Smooth muscle cell (in vitro differentiated cells): ENCODE data around the gene KCNJ5. TPM values are rescaled to one million over a fixed set of nuclear protein-coding genes. Genes with fewer than 3 reads are reported as not detected.

ENCODE experiments used
- DNase-seq: peaks from one replicate; lab custom pipeline; 2025; ENCODE audit not compliant: unreplicated experiment; lab: John Stamatoyannopoulos, UW
- H2AFZ ChIP-seq: fragments of 200-600 bp; sonication (generic); 2 replicates; pipeline ENCODE4 v1.6.0; 2016; ENCODE audit warnings: antibody characterized with exemption, low read depth, mild to moderate bottlenecking
- H3F3A ChIP-seq: fragments of 200-600 bp; sonication (generic); 2 replicates; pipeline ENCODE4 v1.6.0; 2017; ENCODE audit warnings: antibody characterized with exemption, low read depth
- H3K27ac ChIP-seq: fragments of 200-600 bp; sonication (generic); 2 replicates; pipeline ENCODE4 v1.5.1; 2016; ENCODE audit warnings: low read depth, mild to moderate bottlenecking
- H3K27me3 ChIP-seq: fragments of 200-600 bp; sonication (generic); 2 replicates; pipeline ENCODE4 v1.6.1; 2016; ENCODE audit warnings: low read depth, mild to moderate bottlenecking
- H3K36me3 ChIP-seq: fragments of 200-600 bp; sonication (generic); 2 replicates; pipeline ENCODE4 v1.5.1; 2016; ENCODE audit warnings: low read depth
- H3K4me1 ChIP-seq: fragments of 200-600 bp; sonication (generic); 2 replicates; pipeline ENCODE4 v1.5.1; 2016; ENCODE audit warnings: low read depth
- H3K4me2 ChIP-seq: fragments of 200-600 bp; sonication (generic); 2 replicates; pipeline ENCODE4 v1.6.0; 2016; ENCODE audit warnings: mild to moderate bottlenecking
- H3K4me3 ChIP-seq: fragments of 200-600 bp; sonication (generic); 2 replicates; pipeline ENCODE4 v1.5.1; 2016; ENCODE audit warnings: mild to moderate bottlenecking
- H3K79me2 ChIP-seq: fragments of 200-600 bp; sonication (generic); 2 replicates; pipeline ENCODE4 v1.6.0; 2016; ENCODE audit warnings: low read depth, mild to moderate bottlenecking
- H3K9ac ChIP-seq: fragments of 200-600 bp; sonication (generic); 2 replicates; pipeline ENCODE4 v1.6.0; 2016; ENCODE audit warnings: low read depth
- H3K9me3 ChIP-seq: fragments of 200-600 bp; sonication (generic); replicated peaks from 2 replicates; pipeline ENCODE4 v1.5.1; 2016; ENCODE audit warnings: low read depth
- H4K20me1 ChIP-seq: fragments of 200-600 bp; sonication (generic); 2 replicates; pipeline ENCODE4 v1.6.0; 2016; ENCODE audit warnings: low read depth
- CTCF ChIP-seq: fragments of 200-600 bp; sonication (generic); IDR thresholded peaks from 2 replicates; pipeline ENCODE4 v1.5.1; 2017; ENCODE audit warnings: borderline replicate concordance, mild to moderate bottlenecking, antibody characterized with exemption; ENCODE audit not compliant: insufficient read depth, poor library complexity, severe bottlenecking
- WGBS: methylation state at CpG from one replicate; pipeline ENCODE4 v1.1.7; 2016; ENCODE audit warnings: low lambda C conversion rate; 5-methylcytosine and 5-hydroxymethylcytosine counted together
- polyA plus RNA-seq: library from polyadenylated mRNA; unstranded; fragments of >200 nt; fragmentation: Nextera tagmentation; extraction: Ambion mirVana; gene quantifications from 2 replicates; pipeline ENCODE4 v1.2.1, GENCODE V29; 2016
- total RNA-seq: library from RNA; depleted of rRNA; stranded (reverse); fragments of >200 nt; gene quantifications from 2 replicates; pipeline ENCODE4 v1.2.3, GENCODE V29; 2014

KCNJ5 gene
- total RNA-seq (not detected in 2 replicates), polyA plus RNA-seq (0.05 and 0.11 TPM in 2 replicates)

GRCh38 chr11:128890543-128891368, at the start of gene KCNJ5:
TSS of gene KCNJ5 (plus strand) at chr11:128891356. CDS start at chr11:128911274, 19,918 bp downstream.
- Histone ChIP-seq H3F3A (no peaks in the 10 kb centered on the region), H2AFZ (peak within 1 kb of the TSS; percentile 87), H3K4me2 (peak within 1 kb of the TSS; percentile 99), H3K9ac (no peak within 1 kb of the TSS), H4K20me1 (no peaks in the 10 kb centered on the region), H3K9me3 (no peaks in the 10 kb centered on the region), H3K79me2 (no peaks in the 10 kb centered on the region), H3K4me1 (peaks cover 28% of the 10 kb centered on the region), H3K36me3 (no peaks in the 10 kb centered on the region), H3K27ac (no peak within 1 kb of the TSS), H3K4me3 (peak within 1 kb of the TSS; percentile 57), H3K27me3 (peaks cover 69% of the 10 kb centered on the region)
- WGBS, result 1% methylated on average over 66 of the region's 85 CpGs
- no peak for DNase-seq
- no peak for TF ChIP-seq CTCF

DNA sequence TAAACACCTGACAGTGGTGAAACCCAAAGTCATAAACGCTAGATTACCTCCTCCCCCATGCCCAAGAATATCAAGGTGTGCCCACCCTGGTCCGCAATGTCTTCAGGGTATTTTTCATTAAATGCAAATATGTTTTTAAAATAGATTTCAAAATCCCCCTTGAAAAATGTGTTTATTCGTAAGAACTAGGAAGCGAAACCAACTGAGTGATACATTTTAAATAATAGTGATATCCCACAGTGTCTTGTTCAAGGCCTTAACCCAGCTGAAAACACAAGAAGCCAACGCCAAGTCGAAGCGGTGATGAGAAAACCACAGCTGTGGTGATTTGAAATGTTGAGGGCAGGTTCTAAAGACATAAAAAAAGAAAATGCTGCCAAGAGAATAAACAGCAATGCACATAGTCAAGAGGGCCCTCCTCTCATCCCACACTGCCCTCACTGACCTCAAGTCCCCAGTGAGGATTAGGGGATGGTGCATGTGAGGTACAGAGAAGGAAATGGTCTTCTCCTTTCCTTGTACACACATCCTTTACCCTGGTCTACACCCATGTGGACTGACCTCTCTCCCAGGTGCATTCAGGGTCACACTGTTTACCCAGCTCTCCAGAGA, 49.6 kb upstream of the KCNJ5 start:
- H3K4me3 ChIP-seq, result no peak overlapping the region

GRCh38 chr11:128843198-128843785, 47.9 kb upstream of the KCNJ5 start:
- Histone ChIP-seq H3K79me2 (no peaks in the 10 kb centered on the region), H3K27ac (no peak overlapping the region), H3K4me2 (no peak overlapping the region), H3K4me1 (no peaks in the 10 kb centered on the region), H3K27me3 (peaks cover 4% of the 10 kb centered on the region), H3K9ac (no peak overlapping the region), H3K9me3 (no peaks in the 10 kb centered on the region), H3K36me3 (no peaks in the 10 kb centered on the region), H4K20me1 (no peaks in the 10 kb centered on the region), H3K4me3 (no peak overlapping the region), H3F3A (no peaks in the 10 kb centered on the region), H2AFZ (no peak overlapping the region)
- 93% methylated on average over 2 of the region's 2 CpGs for WGBS
- no peak for TF ChIP-seq CTCF
- no peak for DNase-seq

More for the DNA sequence above, 49.6 kb upstream of the KCNJ5 start:
- whole genome bisulfite sequencing, result 95% methylated on average over 7 of the region's 7 CpGs
- Histone ChIP-seq H3F3A (no peaks in the 10 kb centered on the region), H3K4me2 (no peak overlapping the region), H2AFZ (no peak overlapping the region), H3K27me3 (peaks cover 4% of the 10 kb centered on the region), H3K79me2 (no peaks in the 10 kb centered on the region), H3K27ac (no peak overlapping the region), H3K4me1 (no peaks in the 10 kb centered on the region), H3K36me3 (no peaks in the 10 kb centered on the region), H4K20me1 (no peaks in the 10 kb centered on the region), H3K9me3 (no peaks in the 10 kb centered on the region), H3K9ac (no peak overlapping the region)
- no peak for DNase-seq
- no peak for TF ChIP-seq CTCF
